IMR-90 (cell line): Measurements from ENCODE around the gene CHCHD2. TPM values are rescaled to one million over a fixed set of nuclear protein-coding genes. Genes with fewer than 3 reads are reported as not detected.

Source experiments
- ATAC-seq: fragments of 200-7000 bp; cut with Tn5 transposase; 2 replicates; pipeline ENCODE4 v1.9.1; 2020; ENCODE audit warnings: low read depth, mild to moderate bottlenecking, moderate library complexity
- BruUV-seq: library from RNA; stranded (reverse); fragments of 400-500 nt; replicated peaks from 2 replicates; lab custom pipeline; 2021; lab: Mats Ljungman, UMichigan
- CTCF ChIA-PET: fragments of 300-600 bp; formaldehyde crosslinking; extraction: SDS; loops from one replicate; lab custom pipeline; 2021; ENCODE audit warnings: antibody characterized with exemption; lab: Yijun Ruan, JAX
- POLR2A ChIA-PET: fragments of 300-600 bp; sonication (Branson Sonifier 250); formaldehyde crosslinking; loops from one replicate; lab custom pipeline; 2022; ENCODE audit warnings: antibody characterized with exemption; ENCODE audit not compliant: unreplicated experiment; lab: Charles Lee
- DNase-seq: peaks from one replicate; pipeline ENCODE4 v3.0.0; 2013
- H2AFZ ChIP-seq: replicated peaks from 2 replicates; pipeline ENCODE3; 2013; ENCODE audit warnings: low read length, mild to moderate bottlenecking; ENCODE audit not compliant: poor library complexity
- H2AK5ac ChIP-seq: 2 replicates; pipeline ENCODE4 v1.6.1; 2013; ENCODE audit warnings: low read depth, low read length, inconsistent platforms
- H2AK9ac ChIP-seq: replicated peaks from 2 replicates; pipeline ENCODE3; 2013; ENCODE audit warnings: mild to moderate bottlenecking, low read depth, low read length, moderate library complexity; ENCODE audit not compliant: poor library complexity
- H2BK120ac ChIP-seq: 2 replicates; pipeline ENCODE4 v1.6.1; 2013; ENCODE audit warnings: low read depth, low read length, inconsistent platforms
- H2BK15ac ChIP-seq: 3 replicates; pipeline ENCODE4 v1.6.1; 2013; ENCODE audit warnings: low read depth, low read length, inconsistent platforms
- H2BK20ac ChIP-seq: 2 replicates; pipeline ENCODE4 v1.6.1; 2013; ENCODE audit warnings: low read depth, mild to moderate bottlenecking, inconsistent platforms, low read length, moderate library complexity
- H2BK5ac ChIP-seq: 2 replicates; pipeline ENCODE4 v1.6.1; 2013; ENCODE audit warnings: mild to moderate bottlenecking, low read depth, low read length, inconsistent platforms; ENCODE audit not compliant: poor library complexity, severe bottlenecking
- H3K14ac ChIP-seq: replicated peaks from 2 replicates; pipeline ENCODE4 v1.6.1; 2013; ENCODE audit warnings: low read depth, low read length, inconsistent platforms
- H3K18ac ChIP-seq: 2 replicates; pipeline ENCODE4 v1.6.1; 2013; ENCODE audit warnings: low read depth, low read length, control low read depth
- H3K23ac ChIP-seq: 2 replicates; pipeline ENCODE4 v1.6.1; 2013; ENCODE audit warnings: low read depth, low read length, inconsistent platforms
- H3K27ac ChIP-seq: 2 replicates; pipeline ENCODE4 v1.5.1; 2013; ENCODE audit warnings: mild to moderate bottlenecking, control low read depth, low read length; ENCODE audit not compliant: insufficient read depth
- H3K27me3 ChIP-seq: 2 replicates; pipeline ENCODE4 v1.6.1; 2013; ENCODE audit warnings: low read length; ENCODE audit not compliant: control insufficient read depth, insufficient read depth
- H3K36me3 ChIP-seq: 2 replicates; pipeline ENCODE4 v1.6.1; 2013; ENCODE audit warnings: low read length, mixed read lengths; ENCODE audit not compliant: control insufficient read depth, insufficient read depth
- H3K4ac ChIP-seq: 2 replicates; pipeline ENCODE4 v1.6.1; 2013; ENCODE audit warnings: low read depth, low read length, inconsistent platforms
- H3K4me1 ChIP-seq: 2 replicates; pipeline ENCODE4 v1.6.1; 2013; ENCODE audit warnings: low read length, mixed read lengths; ENCODE audit not compliant: control insufficient read depth, insufficient read depth
- H3K4me2 ChIP-seq: 2 replicates; pipeline ENCODE4 v1.6.1; 2013; ENCODE audit warnings: low read depth, mild to moderate bottlenecking, control low read depth, low read length, moderate library complexity
- H3K4me3 ChIP-seq: 2 replicates; pipeline ENCODE4 v1.5.1; 2013; ENCODE audit warnings: low read depth, mild to moderate bottlenecking, control low read depth, low read length, moderate library complexity; ENCODE audit not compliant: insufficient read depth
- H3K56ac ChIP-seq: 2 replicates; pipeline ENCODE4 v1.6.1; 2013; ENCODE audit warnings: low read length, inconsistent platforms; ENCODE audit not compliant: insufficient read depth; ENCODE audit errors: extremely low read depth
- H3K79me1 ChIP-seq, 2 experiments: 2 replicates each; pipeline ENCODE4 v1.6.1; 2013; ENCODE audit warnings: low read length in 2 of 2, inconsistent platforms in 1 of 2, low read depth in 1 of 2
- H3K9ac ChIP-seq: 2 replicates; pipeline ENCODE4 v1.6.1; 2013; ENCODE audit warnings: low read depth, low read length, control low read depth
- H3K9me1 ChIP-seq: 2 replicates; pipeline ENCODE4 v1.6.1; 2013; ENCODE audit warnings: low read length, inconsistent platforms; ENCODE audit not compliant: insufficient read depth
- H3K9me3 ChIP-seq: 2 replicates; pipeline ENCODE4 v1.6.1; 2013; ENCODE audit warnings: low read length; ENCODE audit not compliant: control insufficient read depth, insufficient read depth
- H4K20me1 ChIP-seq: 2 replicates; pipeline ENCODE4 v1.6.1; 2013; ENCODE audit warnings: low read length, inconsistent platforms; ENCODE audit not compliant: insufficient read depth
- H4K5ac ChIP-seq: 2 replicates; pipeline ENCODE4 v1.6.1; 2013; ENCODE audit warnings: mild to moderate bottlenecking, low read depth, low read length, control low read depth
- H4K8ac ChIP-seq, 2 experiments: 2 replicates each; pipeline ENCODE4 v1.6.1; 2013; ENCODE audit warnings: low read depth in 2 of 2, low read length in 2 of 2, control low read depth in 1 of 2, inconsistent platforms in 1 of 2
- H4K91ac ChIP-seq: 2 replicates; pipeline ENCODE4 v1.6.1; 2013; ENCODE audit warnings: low read depth, low read length, inconsistent platforms; ENCODE audit not compliant: insufficient read depth
- CEBPB ChIP-seq: IDR thresholded peaks from 2 replicates; pipeline ENCODE4 v1.6.1; 2012; ENCODE audit warnings: low read depth, low read length, improper control_type of control experiment
- CHD1 ChIP-seq: IDR thresholded peaks from 2 replicates; pipeline ENCODE4 v1.6.1; 2012; ENCODE audit warnings: low read depth, low read length, improper control_type of control experiment
- CTCF ChIP-seq: conservative IDR thresholded peaks from 2 replicates; pipeline ENCODE4 v1.5.1; 2012; ENCODE audit warnings: mild to moderate bottlenecking, low read depth, low read length, improper control_type of control experiment
- FOS ChIP-seq: fragments of 150-350 bp; IDR thresholded peaks from 2 replicates; pipeline ENCODE4 v1.6.1; 2016; ENCODE audit warnings: low read depth, low read length
- MAFK ChIP-seq: IDR thresholded peaks from 2 replicates; pipeline ENCODE4 v1.6.1; 2012; ENCODE audit warnings: low read depth, low read length, improper control_type of control experiment
- MAZ ChIP-seq: IDR thresholded peaks from 2 replicates; pipeline ENCODE4 v1.6.1; 2012; ENCODE audit warnings: low read depth, mild to moderate bottlenecking, low read length, improper control_type of control experiment, moderate library complexity, borderline replicate concordance
- MXI1 ChIP-seq: IDR thresholded peaks from 2 replicates; pipeline ENCODE4 v1.6.1; 2012; ENCODE audit warnings: low read depth, mild to moderate bottlenecking, low read length, moderate library complexity, borderline replicate concordance
- NFE2L2 ChIP-seq: fragments of 150-350 bp; IDR thresholded peaks from 2 replicates; pipeline ENCODE4 v1.6.1; 2016; ENCODE audit warnings: low read depth, mild to moderate bottlenecking, low read length
- RAD21 ChIP-seq: IDR thresholded peaks from 2 replicates; pipeline ENCODE4 v1.6.1; 2012; ENCODE audit warnings: low read length, improper control_type of control experiment
- RCOR1 ChIP-seq: IDR thresholded peaks from 2 replicates; pipeline ENCODE4 v1.6.1; 2012; ENCODE audit warnings: mild to moderate bottlenecking, low read length, improper control_type of control experiment; ENCODE audit not compliant: insufficient replicate concordance
- RFX5 ChIP-seq: IDR thresholded peaks from 2 replicates; pipeline ENCODE4 v1.8.0; 2012; ENCODE audit warnings: low read depth, mild to moderate bottlenecking, low read length, moderate library complexity
- SMC3 ChIP-seq: fragments of 150-350 bp; IDR thresholded peaks from 2 replicates; pipeline ENCODE4 v1.6.1; 2016; ENCODE audit warnings: low read depth, mild to moderate bottlenecking, antibody characterized with exemption, low read length, moderate library complexity
- WGBS, 2 experiments: methylation state at CpG; one replicate each; pipeline versions ENCODE4 v1.1.5 to v1.1.7; 2013; ENCODE audit warnings: missing lambda C conversion rate in 2 of 2; ENCODE audit not compliant: insufficient read length in 1 of 2; ENCODE audit errors: extremely low coverage in 2 of 2; 5-methylcytosine and 5-hydroxymethylcytosine counted together
- dilution Hi-C: fragments of 300-500 bp; cut with HindIII; formaldehyde crosslinking; loops from one replicate; pipeline ENCODE4 v1.14.3; 2018; ENCODE audit warnings: low sequenced_read_pairs; ENCODE audit not compliant: unreplicated experiment
- in situ Hi-C: fragments of 300-500 bp; cut with MboI; formaldehyde crosslinking; loops from 3 replicates; pipeline ENCODE4 v1.14.3; 2019; ENCODE audit warnings: low sequenced_read_pairs, inconsistent platforms, mixed read lengths
- intact Hi-C: fragments of 100-400 bp; cut with micrococcal nuclease; formaldehyde crosslinking; loops from 2 replicates; pipeline ENCODE4 v1.10.0; 2022
- polyA plus RNA-seq, 3 experiments: library from polyadenylated mRNA; depleted of rRNA; stranded (reverse); fragments of >200 nt; gene quantifications; 2 replicates each; pipeline ENCODE4 v1.2.3, GENCODE V29; 2012; ENCODE audit warnings: low replicate concordance in 1 of 3
- total RNA-seq: library from RNA; depleted of rRNA; stranded (reverse); fragments of >200 nt; gene quantifications from 2 replicates; pipeline ENCODE4 v1.2.3, GENCODE V29; 2012
- TF ChIP-seq, protein P1 (sequence below): fragments of 150-350 bp; IDR thresholded peaks from 2 replicates; pipeline ENCODE4 v1.6.1; 2017; ENCODE audit warnings: mild to moderate bottlenecking, antibody characterized with exemption, low read length, low read depth

Gene CHCHD2
- total and polyA plus RNA-seq, 2 of the 4 experiments (the other 2 are of a cell fraction), result 423 to 522 TPM

- no peak overlapping the region for H3K4me3 ChIP-seq
- BruUV-seq, result no TSS peak
- H3K4me2 ChIP-seq, result no peak overlapping the region
- H2AK5ac ChIP-seq, result no peak overlapping the region
- no peak overlapping the region for H2AFZ ChIP-seq
- no peak overlapping the region for H3K18ac ChIP-seq
- H3K4ac ChIP-seq, result no peak overlapping the region
- no peak overlapping the region for H3K56ac ChIP-seq
- no peak overlapping the region for H3K23ac ChIP-seq
- H3K4me1 ChIP-seq, result peaks cover under 1% of the 10 kb centered on the region
- no peaks in the 10 kb centered on the region for H4K20me1 ChIP-seq
- H4K8ac ChIP-seq, result no peak overlapping the region
- in situ Hi-C loops (loop anchor here (25.0 kb wide), 2 partner anchors 800 to 1325 kb away; partner anchors contain the start of gene SEC61G), dilution Hi-C loops (no loop called here), intact Hi-C loops (no loop called here)
- no CpG with 5 or more reads among the region's 16 CpGs for WGBS, 2 experiments
- H3K9me1 ChIP-seq, result peaks cover 3% of the 10 kb centered on the region; the same call in 1 of the 2 replicates
- H2BK5ac ChIP-seq, result no peak overlapping the region
- H3K27ac ChIP-seq, result no peak overlapping the region
- TF ChIP-seq, protein P1, sequence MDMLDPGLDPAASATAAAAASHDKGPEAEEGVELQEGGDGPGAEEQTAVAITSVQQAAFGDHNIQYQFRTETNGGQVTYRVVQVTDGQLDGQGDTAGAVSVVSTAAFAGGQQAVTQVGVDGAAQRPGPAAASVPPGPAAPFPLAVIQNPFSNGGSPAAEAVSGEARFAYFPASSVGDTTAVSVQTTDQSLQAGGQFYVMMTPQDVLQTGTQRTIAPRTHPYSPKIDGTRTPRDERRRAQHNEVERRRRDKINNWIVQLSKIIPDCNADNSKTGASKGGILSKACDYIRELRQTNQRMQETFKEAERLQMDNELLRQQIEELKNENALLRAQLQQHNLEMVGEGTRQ, result no peak
- TF ChIP-seq RCOR1 (no peak), CHD1 (no peak), FOS (no peak), CEBPB (no peak), NFE2L2 (no peak), MXI1 (no peak), RAD21 (no peak), SMC3 (no peak), CTCF (no peak), MAZ (no peak), MAFK (no peak), RFX5 (no peak)
- no peak for DNase-seq
- ChIA-PET CTCF (no interaction called here), POLR2A (no interaction called here)
- 0 out of 4 replicates have a peak, but pooled peaks cover 0 to 3% of the 10 kb centered on the region in 2 experiments for H3K79me1 ChIP-seq
- H3K14ac ChIP-seq, result no peak overlapping the region
- no peak overlapping the region for H4K91ac ChIP-seq
- no peaks in the 10 kb centered on the region for H3K27me3 ChIP-seq
- H2BK120ac ChIP-seq, result no peak overlapping the region
- no peak overlapping the region for H3K9ac ChIP-seq
- peaks cover 14% of the 10 kb centered on the region; the same call in 1 of the 2 replicates for H3K36me3 ChIP-seq
- H4K5ac ChIP-seq, result no peak overlapping the region
- no peak for ATAC-seq
- no peak overlapping the region for H2BK15ac ChIP-seq
- no peaks in the 10 kb centered on the region for H3K9me3 ChIP-seq
- no peak overlapping the region for H2BK20ac ChIP-seq
- H2AK9ac ChIP-seq, result no peak overlapping the region
Measured at GRCh38 chr7:56087445-56087844, 18.8 kb downstream of the CHCHD2 start.
